HG03521 (cell line): ENCODE data around the gene OR2L3.
"Not testable (repeated sequence)": the region's sequence is repeated elsewhere in the genome, so short reads cannot be mapped to it uniquely, and the experiment has no call there.

ENCODE experiments used
- ATAC-seq: cut with Tn5 transposase; IDR thresholded peaks from one replicate; pipeline ENCODE4 v1.9.1; 2021; ENCODE audit warnings: mild to moderate bottlenecking, moderate library complexity; ENCODE audit not compliant: unreplicated experiment

Gene OR2L3, protein sequence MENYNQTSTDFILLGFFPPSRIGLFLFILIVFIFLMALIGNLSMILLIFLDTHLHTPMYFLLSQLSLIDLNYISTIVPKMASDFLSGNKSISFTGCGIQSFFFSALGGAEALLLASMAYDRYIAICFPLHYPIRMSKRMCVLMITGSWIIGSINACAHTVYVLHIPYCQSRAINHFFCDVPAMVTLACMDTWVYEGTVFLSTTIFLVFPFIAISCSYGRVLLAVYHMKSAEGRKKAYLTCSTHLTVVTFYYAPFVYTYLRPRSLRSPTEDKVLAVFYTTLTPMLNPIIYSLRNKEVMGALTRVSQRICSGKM

DNA sequence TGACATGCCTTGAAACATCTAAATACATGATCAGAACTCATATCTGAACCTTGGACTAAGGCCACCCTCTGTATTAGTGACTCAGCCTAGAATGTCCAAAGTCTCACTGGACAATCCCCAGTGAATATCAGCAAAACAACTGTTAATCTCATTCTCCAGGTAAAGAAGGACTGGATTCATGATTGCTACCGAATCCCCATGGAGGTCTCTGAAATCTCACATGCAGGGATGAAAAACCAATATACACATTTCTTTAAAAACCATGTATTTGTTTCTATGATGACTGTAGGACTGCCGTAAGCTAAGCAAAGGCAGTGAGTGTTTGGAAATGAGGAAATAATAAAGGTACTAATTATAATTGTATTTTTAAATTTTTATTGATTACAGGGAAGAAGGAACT is at the start of gene OR2L3:
OR2L3 (plus strand) TSS at position 301 of the 400 bp plus-strand sequence. CDS start 13,846 bp downstream, outside the sequence.
- no peak for ATAC-seq

DNA sequence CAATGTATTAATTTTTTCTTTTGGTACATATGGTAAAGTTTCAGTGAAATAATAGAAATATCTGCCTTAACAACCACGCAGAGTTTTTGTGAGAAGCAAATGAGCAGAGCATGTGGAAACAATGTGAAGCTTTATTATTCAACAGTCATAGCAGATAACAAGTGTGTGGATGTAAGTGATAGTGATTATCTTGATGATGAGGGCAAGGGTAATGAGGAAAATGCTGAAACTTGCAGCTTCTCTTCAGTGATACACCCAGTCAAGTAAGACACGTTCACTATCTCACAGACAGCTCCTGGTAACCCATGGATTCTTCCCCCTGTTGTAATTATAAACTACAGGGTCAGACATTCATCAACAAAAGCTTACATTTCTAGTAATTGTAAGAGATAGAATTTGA is 47.8 kb upstream of the OR2L3 start:
- no peak for ATAC-seq

DNA sequence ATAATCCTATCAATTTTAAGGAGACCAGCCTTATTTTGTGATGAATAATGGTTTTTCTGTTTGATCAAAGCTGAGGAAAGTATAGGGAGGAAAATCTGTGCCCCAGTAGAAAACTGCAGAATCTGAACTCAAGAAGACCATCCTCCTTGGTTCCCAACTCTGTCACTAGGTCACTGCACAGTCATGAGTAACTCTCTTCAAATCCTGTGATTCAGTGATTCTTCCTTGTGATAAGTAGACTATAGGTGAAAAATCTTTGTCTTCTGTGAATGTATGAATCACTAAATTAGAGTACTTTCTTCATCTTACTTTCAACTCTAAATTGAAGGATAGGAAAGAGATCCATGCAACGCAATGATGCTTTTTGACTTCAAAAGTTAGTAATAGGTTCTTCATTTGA is 46.5 kb upstream of the OR2L3 start:
- ATAC-seq = no peak

DNA sequence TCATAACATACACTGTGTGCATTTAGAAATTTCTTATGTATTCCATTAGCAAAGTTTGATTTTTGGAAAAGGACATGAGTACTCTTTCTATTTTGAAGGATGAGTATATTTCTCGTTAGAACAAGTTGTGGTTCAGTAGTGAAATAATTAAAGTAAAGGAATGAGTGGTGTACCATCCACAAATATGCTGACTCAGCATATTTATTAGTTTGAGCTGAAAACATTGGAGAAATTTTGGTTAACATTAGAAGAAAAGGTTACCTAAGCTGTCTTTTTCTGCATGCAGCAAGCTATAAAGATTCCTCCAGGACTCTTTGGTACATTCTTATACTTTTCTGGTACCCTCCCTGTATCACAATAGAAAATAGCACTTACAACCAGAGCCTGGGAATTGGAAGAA is 38.9 kb upstream of the OR2L3 start:
- ATAC-seq = no peak

DNA sequence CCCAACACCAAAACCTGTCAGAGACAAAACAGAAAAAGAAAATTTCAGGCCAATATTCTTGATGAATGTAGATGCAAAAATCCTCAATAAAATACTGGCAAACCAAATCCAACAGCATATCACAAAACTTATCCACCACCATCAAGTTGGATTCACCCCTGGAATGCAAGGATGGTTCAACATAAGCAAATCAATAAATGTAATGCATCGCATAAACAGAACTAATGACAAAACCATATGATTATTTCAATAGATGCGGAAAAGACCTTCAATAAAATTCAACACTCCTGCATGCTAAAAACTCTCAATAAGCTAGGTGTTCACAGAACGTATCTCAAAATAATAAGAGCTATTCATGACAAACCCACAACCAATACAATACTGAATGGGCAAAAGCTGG is 37.0 kb upstream of the OR2L3 start:
- ATAC-seq = no peak

DNA sequence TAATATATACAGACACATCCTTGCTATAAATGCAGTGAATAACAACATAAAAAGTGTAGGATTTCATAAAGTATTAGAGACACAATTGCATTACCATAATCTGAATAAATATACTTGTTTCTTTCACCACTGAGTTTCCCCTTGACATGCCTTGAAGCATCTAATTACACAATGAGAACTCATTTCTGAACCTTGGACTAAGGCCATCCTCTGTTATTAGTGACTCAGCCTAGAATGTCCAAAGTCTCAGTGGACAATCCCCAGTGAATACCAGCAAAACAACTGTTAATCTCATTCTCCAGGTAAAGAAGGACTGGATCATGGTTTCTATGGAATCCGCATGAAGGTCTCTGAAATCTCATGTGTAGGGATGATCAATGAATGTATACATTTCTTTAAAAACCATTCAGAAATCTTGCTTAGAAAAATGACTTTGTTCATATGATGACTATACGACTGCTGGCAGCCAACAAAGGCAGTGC is 33.4 kb upstream of the OR2L3 start, which contains the start of gene OR2L5:
OR2L5 (plus strand) TSS at position 432 of the 482 bp plus-strand sequence. CDS start 8,288 bp downstream, outside the sequence.
- ATAC-seq = no peak

DNA sequence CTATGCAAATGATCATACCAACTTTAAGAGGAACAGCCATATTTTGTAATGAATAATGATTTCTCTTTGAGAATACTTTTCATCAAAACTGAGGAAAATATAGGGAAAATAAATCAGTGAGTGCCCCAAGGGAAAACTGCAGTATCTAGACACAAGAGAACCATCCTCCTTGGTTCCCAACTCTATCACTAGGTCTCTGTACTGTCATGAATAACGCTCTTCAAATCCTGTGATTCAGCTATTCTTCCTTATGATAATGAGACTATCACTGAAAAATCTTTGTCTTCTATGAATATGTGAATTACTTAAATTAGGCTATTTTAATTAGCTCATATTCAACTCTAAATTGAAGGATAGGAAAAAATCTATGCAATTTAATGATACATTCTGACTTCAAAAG is 30.8 kb upstream of the OR2L3 start:
- ATAC-seq = no peak

DNA sequence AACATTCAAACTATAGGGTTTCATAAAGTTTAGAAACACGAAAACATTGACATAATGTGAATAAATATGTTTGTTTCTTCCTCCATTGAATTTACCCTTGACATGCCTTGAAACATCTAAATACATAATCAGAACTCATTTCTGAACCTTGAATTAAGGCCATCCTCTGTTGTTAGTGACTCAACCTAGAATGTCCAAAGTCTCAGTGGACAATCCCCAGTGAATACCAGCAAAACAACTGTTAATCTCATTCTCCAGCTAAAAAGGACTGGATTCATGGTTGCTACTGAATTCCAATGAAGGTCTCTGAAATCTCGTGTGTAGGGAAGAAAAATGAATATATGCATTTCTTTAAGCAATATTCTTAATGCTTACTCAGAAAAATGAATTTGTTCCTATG is 16.9 kb upstream of the OR2L3 start, which contains the start of gene OR2L2:
OR2L2 (plus strand) TSS at position 301 of the 400 bp plus-strand sequence. CDS start 8,198 bp downstream, outside the sequence.
- ATAC-seq = no peak

DNA sequence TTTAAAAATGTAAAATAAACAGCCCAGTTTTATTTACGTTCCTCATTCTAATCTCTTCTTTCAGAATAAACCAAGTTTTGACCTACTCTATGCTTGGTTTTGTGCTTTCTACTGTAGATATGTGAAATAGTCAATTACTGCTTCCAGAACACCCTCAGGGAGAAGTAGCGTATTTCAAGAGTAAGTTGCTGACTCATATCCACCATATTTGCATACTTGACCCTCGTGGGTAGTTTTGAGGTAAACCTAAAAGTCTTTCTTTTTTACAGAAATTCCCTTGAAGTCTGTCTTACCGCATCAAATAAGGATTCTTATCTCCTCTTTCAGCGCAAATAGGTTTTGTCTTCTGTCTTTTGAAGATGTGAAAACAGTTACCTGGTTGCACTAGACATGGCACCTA is 1.4 kb upstream of the OR2L3 start:
- ATAC-seq = no peak

DNA sequence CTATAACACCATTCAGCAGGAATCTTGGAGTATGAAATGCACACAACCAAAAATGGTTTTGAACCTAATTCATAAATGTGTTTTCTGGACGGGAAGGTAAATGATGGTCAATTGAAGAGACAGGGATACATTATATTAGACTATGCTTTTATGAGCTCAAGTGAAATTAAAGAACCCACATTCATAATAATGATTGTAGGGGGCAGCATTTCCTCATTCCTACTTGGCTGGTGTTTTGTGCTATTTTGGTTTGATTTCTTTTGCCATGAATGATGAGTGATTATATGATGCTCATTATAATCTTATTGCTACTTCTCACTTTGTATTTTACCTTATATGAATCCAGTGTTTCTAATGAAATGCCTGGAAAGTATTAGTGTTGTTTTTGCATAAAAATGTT is 372 bp downstream of the OR2L3 start:
- ATAC-seq = no peak

DNA sequence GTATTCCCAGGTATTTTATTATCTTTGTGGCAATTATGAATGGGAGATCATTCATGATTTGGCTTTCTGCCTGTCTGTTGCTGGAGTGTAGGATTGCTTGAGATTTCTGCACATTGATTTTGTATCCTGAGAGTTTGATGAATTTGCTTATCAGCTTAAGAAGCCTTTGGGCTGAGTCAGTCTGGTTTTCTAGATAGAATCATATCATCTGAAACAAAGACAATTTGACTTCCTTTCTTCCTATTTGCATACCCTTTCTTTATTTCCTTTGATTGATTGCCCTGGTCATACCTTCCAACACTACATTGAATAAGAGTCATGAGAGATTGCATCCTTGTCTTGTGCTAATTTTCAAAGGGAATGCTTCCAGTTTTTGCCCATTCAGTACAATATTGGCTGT is 8.0 kb downstream of the OR2L3 start:
- ATAC-seq = no peak

DNA sequence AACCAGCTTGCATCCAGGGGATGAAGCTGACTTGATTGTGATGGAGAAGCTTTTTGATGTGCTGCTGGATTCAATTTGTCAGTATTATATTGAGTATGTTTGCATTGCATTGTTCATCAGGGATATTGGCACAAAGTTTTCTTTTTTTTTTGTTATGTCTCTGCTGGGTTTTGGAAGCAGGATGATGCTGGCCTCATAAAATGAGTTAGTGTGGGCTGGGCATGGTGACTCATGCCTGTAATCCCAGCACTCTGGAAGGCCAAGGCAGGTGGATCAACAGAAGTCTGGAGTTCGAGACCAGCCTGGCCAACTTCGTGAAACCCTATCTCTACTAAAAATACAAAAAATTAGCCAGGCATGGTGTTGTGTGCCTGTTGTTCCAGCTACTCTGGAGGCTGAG is 8.6 kb downstream of the OR2L3 start:
- ATAC-seq = no peak

DNA sequence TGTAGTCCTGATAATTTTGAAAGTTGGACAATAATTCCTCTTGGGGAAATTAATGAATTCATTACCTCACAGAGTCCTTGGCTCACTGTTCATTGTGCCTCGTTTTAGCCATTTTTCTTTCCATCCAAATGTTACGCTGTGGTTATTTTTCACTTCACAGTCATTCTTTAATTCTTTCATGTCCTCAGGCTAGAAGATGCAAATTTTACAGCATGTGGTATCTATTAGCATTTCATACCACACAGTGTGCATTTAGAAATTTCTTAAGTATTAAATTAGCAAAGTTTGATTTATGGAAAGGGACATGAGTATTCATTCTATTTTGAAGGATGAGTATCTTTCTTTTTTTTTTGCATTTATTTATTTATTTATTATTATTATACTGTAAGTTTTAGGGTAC is 18.4 kb downstream of the OR2L3 start:
- ATAC-seq = no peak

DNA sequence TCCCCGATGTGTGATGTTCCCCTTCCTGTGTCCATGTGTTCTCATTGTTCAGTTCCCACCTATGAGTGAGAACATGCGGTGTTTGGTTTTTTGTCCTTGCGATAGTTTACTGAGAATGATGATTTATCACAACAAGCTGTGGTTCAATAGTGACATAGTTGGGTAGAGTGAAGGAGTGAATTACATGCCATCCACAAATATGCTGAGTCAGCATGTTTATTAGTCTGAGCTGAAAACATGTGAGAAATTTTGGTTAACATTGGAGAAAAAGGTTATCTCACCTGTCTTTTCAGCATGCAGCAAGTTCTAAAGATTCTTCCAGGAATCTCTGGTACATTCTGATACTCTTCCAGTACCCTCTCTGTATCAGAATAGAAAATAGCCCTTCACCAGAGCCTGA is 19.0 kb downstream of the OR2L3 start:
- no peak for ATAC-seq

DNA sequence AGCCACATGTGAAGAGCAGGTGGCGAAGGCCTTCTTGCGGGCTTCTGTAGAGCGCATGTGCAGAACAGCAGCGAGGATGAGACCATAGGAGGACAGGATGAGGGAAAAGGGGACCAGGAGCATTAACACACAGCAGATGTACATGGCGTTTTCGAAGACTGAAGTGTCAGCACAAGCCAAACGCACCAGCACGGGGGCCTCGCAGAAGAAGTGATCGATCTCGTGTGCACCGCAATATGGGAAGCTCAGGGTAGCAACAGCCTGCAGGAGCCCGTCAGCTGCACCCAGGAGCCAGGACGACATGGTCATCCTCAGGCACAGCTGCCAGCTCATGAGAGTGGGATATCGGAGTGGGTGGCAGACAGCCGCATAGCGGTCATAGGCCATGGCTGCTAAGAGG is 37.2 kb downstream of the OR2L3 start:
- not testable (repeated sequence) for ATAC-seq

DNA sequence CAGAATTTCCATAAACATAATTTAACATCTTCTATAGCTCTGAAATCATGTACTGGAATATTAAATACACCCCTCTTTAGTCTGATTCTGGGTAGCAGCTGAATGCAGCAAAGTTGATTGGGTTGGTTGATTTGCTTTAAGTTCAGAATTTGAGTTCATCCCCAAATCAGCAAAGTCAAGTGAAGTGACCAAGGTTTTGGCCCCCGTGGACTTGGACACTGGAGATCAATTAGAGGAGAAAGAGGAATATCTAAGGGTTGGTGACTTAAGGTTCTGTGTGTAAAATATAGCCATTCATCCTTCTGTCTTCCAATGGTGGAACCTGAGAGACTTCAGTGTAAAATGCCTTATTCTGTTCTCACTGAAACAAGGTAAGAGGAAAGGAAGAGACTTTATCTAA is 48.2 kb downstream of the OR2L3 start, which contains the start of gene OR2L13:
OR2L13 (plus strand) TSS at position 301 of the 400 bp plus-strand sequence. CDS start 4,192 bp downstream, outside the sequence.
- no peak for ATAC-seq

DNA sequence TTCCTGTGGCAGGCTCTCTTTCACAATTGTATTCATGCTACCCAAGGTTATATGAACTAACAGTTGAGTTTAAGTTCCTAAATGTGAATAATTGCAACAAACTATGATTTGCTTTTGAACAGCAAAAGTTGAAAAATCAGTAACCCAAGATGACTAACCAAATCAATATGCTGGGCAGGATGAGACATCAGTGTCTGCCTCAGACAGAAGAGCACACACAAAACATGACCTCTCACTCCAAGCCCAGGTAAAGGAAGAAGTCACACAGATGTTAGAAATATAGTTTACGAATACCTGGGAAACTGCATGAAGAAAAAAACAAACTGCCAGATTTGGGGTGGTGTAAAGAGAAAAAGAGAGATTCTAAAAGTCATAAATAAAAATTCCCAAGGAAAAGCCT is 51.9 kb downstream of the OR2L3 start:
- no peak for ATAC-seq

DNA sequence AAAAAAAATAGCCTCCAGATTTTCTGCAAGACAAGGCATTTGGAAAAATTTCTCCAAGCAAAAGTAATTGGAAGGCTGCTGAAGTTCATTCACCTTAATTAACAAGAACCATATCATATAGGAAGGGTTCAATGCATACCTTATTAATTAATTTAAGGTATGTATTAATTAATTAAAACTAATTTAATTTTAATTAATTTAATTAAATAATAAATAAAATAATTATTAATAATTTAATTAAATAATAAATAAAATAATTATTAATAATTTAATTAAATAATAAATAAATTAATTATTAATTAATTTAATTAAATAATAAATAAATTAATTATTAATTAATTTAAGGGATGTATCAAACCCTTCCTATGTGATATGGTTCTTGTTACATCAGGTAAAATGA is 56.2 kb downstream of the OR2L3 start:
- ATAC-seq = no peak

DNA sequence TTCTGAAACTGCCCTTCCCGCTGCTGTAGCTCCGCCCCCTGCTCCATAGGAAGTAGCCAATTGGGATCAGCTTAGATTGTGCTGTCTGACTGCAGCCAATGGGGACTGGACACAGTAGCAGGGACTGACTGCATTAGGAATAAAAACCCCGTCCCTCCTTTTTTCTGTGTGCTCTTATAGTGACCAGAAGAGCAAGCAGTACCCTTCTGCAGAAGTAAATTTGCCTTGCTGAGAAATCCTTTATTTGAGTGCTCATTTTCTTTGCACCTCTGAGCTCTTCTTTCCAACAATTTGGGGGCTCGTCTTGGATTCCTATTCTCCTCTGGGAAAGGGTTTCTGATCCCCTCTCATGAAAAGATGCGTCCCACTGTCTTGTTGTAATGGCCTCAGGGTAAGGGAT is 64.5 kb downstream of the OR2L3 start:
- ATAC-seq = no peak
